HepG2 (cell line): ENCODE data around the gene SLC19A1. TPM values are rescaled to one million over a fixed set of nuclear protein-coding genes. Genes with fewer than 3 reads are reported as not detected.

ENCODE experiments used
- ATAC-seq: fragments of 200-7000 bp; cut with Tn5 transposase; 3 replicates; pipeline ENCODE4 v1.9.1; 2020; ENCODE audit warnings: mild to moderate bottlenecking, moderate library complexity
- BruUV-seq: library from RNA; stranded (reverse); fragments of 400-500 nt; replicated peaks from 2 replicates; lab custom pipeline; 2021; lab: Mats Ljungman, UMichigan
- CTCF ChIA-PET: fragments of 300-600 bp; formaldehyde crosslinking; extraction: SDS; loops from one replicate; lab custom pipeline; 2021; ENCODE audit warnings: low total read pairs, inconsistent platforms, low intra/inter-chr PET ratio; lab: Yijun Ruan, JAX
- POLR2A ChIA-PET: fragments of 350-600 bp; sonication (Branson Sonifier 250); formaldehyde crosslinking; loops from one replicate; lab custom pipeline; 2020; ENCODE audit warnings: antibody characterized with exemption, inconsistent platforms; lab: Yijun Ruan, JAX
- DNase-seq: peaks from one replicate; pipeline ENCODE4 v3.0.0-alpha.2; 2015; ENCODE audit warnings: low spot score
- FAIRE-seq: peaks from 3 replicates; lab custom pipeline; 2011; peaks lifted over from hg19 to GRCh38; lab: Jason Lieb, UNC
- H2AFZ ChIP-seq: one replicate; pipeline ENCODE4 v1.6.1; 2011; ENCODE audit warnings: low read length, inconsistent platforms
- H3K27ac ChIP-seq: fragments of 300-600 bp; 3 replicates; pipeline ENCODE4 v1.8.0; 2011; ENCODE audit warnings: mixed run types, mild to moderate bottlenecking, mixed read lengths, low read length, inconsistent platforms; ENCODE audit not compliant: insufficient read depth; ENCODE audit errors: extremely low read length
- H3K27me3 ChIP-seq, 2 experiments: fragments of 200-600 bp in 1 of 2; 2 replicates in 1 of 2; 3 replicates in 1 of 2; pipeline versions ENCODE4 v1.6.0 to v1.8.0; 2011; ENCODE audit warnings: low read length in 2 of 2, mild to moderate bottlenecking in 2 of 2, moderate library complexity in 2 of 2, inconsistent platforms in 1 of 2; ENCODE audit not compliant: insufficient read depth in 2 of 2, control insufficient read depth in 1 of 2
- H3K36me3 ChIP-seq, 2 experiments: fragments of 200-600 bp in 1 of 2; replicated peaks in 1 of 2; 2 replicates in 1 of 2; 3 replicates in 1 of 2; pipeline versions ENCODE4 v1.5.1 to v1.8.0; 2011; ENCODE audit warnings: low read length in 2 of 2, inconsistent platforms in 1 of 2; ENCODE audit not compliant: insufficient read depth in 2 of 2, control insufficient read depth in 1 of 2
- H3K4me1 ChIP-seq: 2 replicates; pipeline ENCODE4 v1.5.1; 2012; ENCODE audit warnings: low read length, inconsistent platforms; ENCODE audit not compliant: insufficient read depth
- H3K4me2 ChIP-seq: 2 replicates; pipeline ENCODE4 v1.6.0; 2011; ENCODE audit warnings: low read depth, low read length, inconsistent platforms
- H3K4me3 ChIP-seq, 3 experiments: fragments of 200-600 bp in 1 of 3; sonication (generic), shearing (Covaris generic) in 1 of 3; replicated peaks in 1 of 3; 2 replicates each; pipeline ENCODE4 v1.5.1; 2011 to 2016; ENCODE audit warnings: low read length in 3 of 3, inconsistent platforms in 2 of 3, low read depth in 2 of 3, mild to moderate bottlenecking in 2 of 3, control low read depth in 1 of 3, mixed read lengths in 1 of 3; ENCODE audit not compliant: insufficient read depth in 1 of 3
- H3K79me2 ChIP-seq: one replicate; pipeline ENCODE4 v1.6.1; 2011; ENCODE audit warnings: low read length, inconsistent platforms; ENCODE audit not compliant: insufficient read depth
- H3K9ac ChIP-seq: 2 replicates; pipeline ENCODE4 v1.6.0; 2011; ENCODE audit warnings: mild to moderate bottlenecking, low read depth, low read length, inconsistent platforms; ENCODE audit not compliant: insufficient read depth
- H3K9me3 ChIP-seq: 2 replicates; pipeline ENCODE4 v1.5.1; 2012; ENCODE audit warnings: mild to moderate bottlenecking, low read length
- H4K20me1 ChIP-seq: 2 replicates; pipeline ENCODE4 v1.6.0; 2011; ENCODE audit warnings: inconsistent platforms, mild to moderate bottlenecking, low read length, moderate library complexity; ENCODE audit not compliant: insufficient read depth
- AGO2 ChIP-seq: fragments of 200-400 bp; formaldehyde crosslinking; optimal IDR thresholded peaks from 2 replicates; pipeline ENCODE3; 2017; ENCODE audit warnings: mild to moderate bottlenecking, low read depth, low read length, moderate library complexity
- BCL6 ChIP-seq: IDR thresholded peaks from 2 replicates; pipeline ENCODE4 v1.6.1; 2016; ENCODE audit warnings: missing genetic modification reagents, missing compliant biosample characterization
- CREBL2 ChIP-seq: sonication (generic); formaldehyde crosslinking; IDR thresholded peaks from 2 replicates; pipeline ENCODE4 v1.8.1; 2023; ENCODE audit warnings: missing genetic modification reagents, mild to moderate bottlenecking, borderline replicate concordance
- HOXA9 ChIP-seq: sonication (generic); formaldehyde crosslinking; IDR thresholded peaks from 2 replicates; pipeline ENCODE4 v1.8.1; 2022; ENCODE audit warnings: missing genetic modification reagents, mild to moderate bottlenecking, moderate library complexity, borderline replicate concordance
- JUN ChIP-seq: sonication (generic); formaldehyde crosslinking; IDR thresholded peaks from 2 replicates; pipeline ENCODE4 v1.4.0; 2020; ENCODE audit warnings: mild to moderate bottlenecking, missing genetic modification reagents
- KLF6 ChIP-seq: IDR thresholded peaks from 2 replicates; pipeline ENCODE4 v1.8.0; 2016; ENCODE audit warnings: missing biosample characterization, missing genetic modification reagents
- MXI1 ChIP-seq: IDR thresholded peaks from 3 replicates; pipeline ENCODE4 v1.6.1; 2012; ENCODE audit warnings: low read depth, low read length, inconsistent platforms, borderline replicate concordance
- RBFOX2 ChIP-seq: fragments of 200-400 bp; formaldehyde crosslinking; IDR thresholded peaks from 2 replicates; pipeline ENCODE4 v1.6.1; 2017; ENCODE audit warnings: low read depth, mild to moderate bottlenecking, low read length
- SIN3B ChIP-seq: fragments of 150-350 bp; IDR thresholded peaks from 2 replicates; pipeline ENCODE4 v1.6.1; 2014; ENCODE audit warnings: low read length
- SRSF4 ChIP-seq: fragments of 200-400 bp; formaldehyde crosslinking; IDR thresholded peaks from one replicate; pipeline ENCODE4 v1.6.1; 2018; ENCODE audit warnings: mild to moderate bottlenecking, low read depth, low read length, moderate library complexity; ENCODE audit not compliant: poor library complexity, severe bottlenecking
- ZNF207 ChIP-seq: fragments of 450-650 bp; IDR thresholded peaks from 2 replicates; pipeline ENCODE4 v1.6.1; 2016; ENCODE audit warnings: antibody characterized with exemption, borderline replicate concordance
- ZNF276 ChIP-seq: sonication (generic); formaldehyde crosslinking; IDR thresholded peaks from 2 replicates; pipeline ENCODE4 v1.4.0; 2020; ENCODE audit warnings: mild to moderate bottlenecking, low read depth, missing genetic modification reagents
- ZNF350 ChIP-seq: sonication (generic); formaldehyde crosslinking; IDR thresholded peaks from 2 replicates; pipeline ENCODE4 v1.4.0; 2020; ENCODE audit warnings: mild to moderate bottlenecking, low read depth, missing genetic modification reagents, borderline replicate concordance
- ZNF558 ChIP-seq: sonication (generic); formaldehyde crosslinking; IDR thresholded peaks from 2 replicates; pipeline ENCODE4 v1.9.0; 2022; ENCODE audit warnings: mild to moderate bottlenecking, missing genetic modification reagents, borderline replicate concordance
- ZNF891 ChIP-seq: sonication (generic); formaldehyde crosslinking; IDR thresholded peaks from 2 replicates; pipeline ENCODE4 v1.5.0; 2020; ENCODE audit warnings: mild to moderate bottlenecking, missing genetic modification reagents
- WGBS: methylation state at CpG from one replicate; pipeline ENCODE4 v1.1.6; 2017; ENCODE audit warnings: low lambda C conversion rate; 5-methylcytosine and 5-hydroxymethylcytosine counted together
- in situ Hi-C: cut with HindIII; loops from 2 replicates; pipeline ENCODE4 v1.10.0; 2017; ENCODE audit warnings: low pct_unique_long_range_greater_than_20kb; ENCODE audit not compliant: extremely low pct_ligation_motif_present
- intact Hi-C: fragments of 100-400 bp; cut with micrococcal nuclease; formaldehyde crosslinking; loops from one replicate; pipeline ENCODE4 v1.10.0; 2022; ENCODE audit not compliant: unreplicated experiment
- polyA plus RNA-seq, 8 experiments: library from polyadenylated mRNA; depleted of rRNA in 3 of 8; stranded (reverse) in 7 of 8; unstranded in 1 of 8; fragments of >200 nt; fragmentation: Illumina TruSeq in 4 of 8; extraction: Trizol in 4 of 8; gene quantifications; 2 replicates each; pipeline versions ENCODE4 v1.2.1 to v1.2.3, GENCODE V29; 2011 to 2016; ENCODE audit warnings: low read depth in 4 of 8, missing spikeins in 1 of 8, mixed read lengths in 1 of 8; ENCODE audit not compliant: insufficient read depth in 1 of 8
- total RNA-seq, 5 experiments: library from RNA; depleted of rRNA; stranded (reverse); fragments of >200 nt; fragmentation: Illumina TruSeq; extraction: Trizol; gene quantifications; 2 replicates each; pipeline ENCODE4 v1.2.3, GENCODE V29; 2016; ENCODE audit warnings: low read depth in 1 of 5

Gene SLC19A1
- total and polyA plus RNA-seq, 2 of the 13 experiments (the other 11 are each of a cell fraction or from before 2014, with no cell fraction given): 21.8 to 23.0 TPM

- BruUV-seq: no TSS peak
- peaks cover 15 to 31% of the 10 kb centered on the region in 2 experiments for H3K36me3 ChIP-seq
- no peak for DNase-seq
- H3K9ac ChIP-seq: no peak overlapping the region
- CTCF ChIA-PET: no interaction called here
- FAIRE-seq: no peak
- H3K4me2 ChIP-seq: no peak overlapping the region
- POLR2A ChIA-PET: no interaction called here
- WGBS: 96% methylated on average over 48 of the region's 50 CpGs
- no peaks in the 10 kb centered on the region for H3K27me3 ChIP-seq
- no peak overlapping the region for H3K4me3 ChIP-seq
- TF ChIP-seq CREBL2 (CRISPR knock-in tag) (no peak), AGO2 (peak; percentile 63), RBFOX2 (0 out of 2 replicates have a peak, but pooled peaks have one; percentile 19)
- TF ChIP-seq, all 625 proteins: peak for 2
- Histone ChIP-seq H3K79me2 (no peaks in the 10 kb centered on the region), H3K4me1 (peaks cover 42% of the 10 kb centered on the region), H3K9me3 (no peaks in the 10 kb centered on the region), H4K20me1 (no peaks in the 10 kb centered on the region), H3K27ac (no peak overlapping the region), H2AFZ (no peak overlapping the region)
- ATAC-seq: no peak
- in situ Hi-C loops: no loop called here
- intact Hi-C loops: no loop called here
These were observed 11.7 kb downstream of the SLC19A1 start for GRCh38 chr21:45530423-45531113.

- H3K4me3 ChIP-seq: no peak overlapping the region; a peak in 1 of 6 replicates
- BruUV-seq: no TSS peak
- H3K27me3 ChIP-seq: no peaks in the 10 kb centered on the region
- ChIA-PET POLR2A (interaction anchor here (1.0 to 1.1 kb wide), 3 partner anchors 11 to 60 kb away, joined by 3 to 11 read pairs (median 4); no protein-coding TSS in a partner anchor), CTCF (no interaction called here)
- DNase-seq (no peak), FAIRE-seq (peak; percentile 50), ATAC-seq (no peak)
- intact Hi-C loops: loop anchor here (2.0 kb wide), 1 partner anchor 21 kb away; no protein-coding TSS in a partner anchor
- H3K27ac ChIP-seq: peak overlapping the region; percentile 73
- peaks cover 13 to 26% of the 10 kb centered on the region in 2 experiments for H3K36me3 ChIP-seq
- peak overlapping the region; percentile 8; the same call in 1 of the 2 replicates for H3K4me2 ChIP-seq
- no peaks in the 10 kb centered on the region for H3K9me3 ChIP-seq
- no peak overlapping the region for H2AFZ ChIP-seq
- in situ Hi-C loops: no loop called here
- no peaks in the 10 kb centered on the region for H3K79me2 ChIP-seq
- H4K20me1 ChIP-seq: no peaks in the 10 kb centered on the region
- H3K9ac ChIP-seq: peak overlapping the region; percentile 29; the same call in 1 of the 2 replicates
- 95% methylated on average over 11 of the region's 11 CpGs for WGBS
- H3K4me1 ChIP-seq: peaks cover 49% of the 10 kb centered on the region
- TF ChIP-seq MXI1 (0 out of 3 replicates have a peak, but pooled peaks have one; percentile 2), ZNF276 (CRISPR knock-in tag) (no peak), JUN (CRISPR knock-in tag) (no peak), ZNF350 (CRISPR knock-in tag) (0 out of 2 replicates have a peak, but pooled peaks have one; percentile 3), SIN3B (no peak), HOXA9 (CRISPR knock-in tag) (peak; percentile 45; the same call in 1 of the 2 replicates), SRSF4 (no peak), KLF6 (CRISPR knock-in tag) (no peak), ZNF891 (peak; percentile 76; the same call in 1 of the 2 replicates), BCL6 (CRISPR knock-in tag) (no peak), ZNF207 (peak; percentile 56; the same call in 1 of the 2 replicates), ZNF558 (CRISPR knock-in tag) (no peak)
These were observed 12.3 kb downstream of the SLC19A1 start for GRCh38 chr21:45529785-45530422.
